HFFc6 (cell line): Measurements from ENCODE around the gene MAN1A1. TPM values are rescaled to one million over a fixed set of nuclear protein-coding genes. Genes with fewer than 3 reads are reported as not detected.

Experiments
- DNase-seq: peaks from one replicate; pipeline ENCODE4 v3.0.0-alpha.2; 2018
- H3K27ac Mint-ChIP-seq: 2 replicates; pipeline ENCODE4 v1.8.0; 2020; ENCODE audit warnings: mild to moderate bottlenecking, mixed read lengths
- H3K27me3 Mint-ChIP-seq: 2 replicates; pipeline ENCODE4 v1.8.0; 2021; ENCODE audit warnings: mild to moderate bottlenecking, moderate library complexity, mixed read lengths; ENCODE audit not compliant: insufficient read depth
- H3K36me3 Mint-ChIP-seq: 2 replicates; pipeline ENCODE4 v1.8.0; 2021; ENCODE audit warnings: low read depth, mixed read lengths
- H3K4me1 Mint-ChIP-seq: 2 replicates; pipeline ENCODE4 v1.8.0; 2020; ENCODE audit warnings: low read depth, mixed read lengths
- H3K4me3 Mint-ChIP-seq: 2 replicates; pipeline ENCODE4 v1.8.0; 2020; ENCODE audit warnings: mild to moderate bottlenecking, moderate library complexity, mixed read lengths
- H3K9me3 Mint-ChIP-seq: 2 replicates; pipeline ENCODE4 v1.8.0; 2020; ENCODE audit warnings: mild to moderate bottlenecking, mixed read lengths
- total RNA-seq, 6 experiments: library from RNA; stranded (reverse); fragmentation: NEBNext Ultra II Directional; extraction: Animal tissue kit (Norgen Biotek cat#: 25700); gene quantifications; 2 replicates in 1 of 6; 3 replicates in 5 of 6; pipeline ENCODE4 v1.2.3, GENCODE V29; 2021
- TF ChIP-seq, protein P1 (sequence below): fragments of 200-600 bp; sonication (generic); IDR thresholded peaks from 2 replicates; pipeline ENCODE4 v1.5.0; 2021; ENCODE audit warnings: antibody characterized with exemption, mild to moderate bottlenecking

MAN1A1 gene
- total RNA-seq, 6 experiments from 2014 or later: 0.12 to 0.64 (median 0.16) TPM

DNA sequence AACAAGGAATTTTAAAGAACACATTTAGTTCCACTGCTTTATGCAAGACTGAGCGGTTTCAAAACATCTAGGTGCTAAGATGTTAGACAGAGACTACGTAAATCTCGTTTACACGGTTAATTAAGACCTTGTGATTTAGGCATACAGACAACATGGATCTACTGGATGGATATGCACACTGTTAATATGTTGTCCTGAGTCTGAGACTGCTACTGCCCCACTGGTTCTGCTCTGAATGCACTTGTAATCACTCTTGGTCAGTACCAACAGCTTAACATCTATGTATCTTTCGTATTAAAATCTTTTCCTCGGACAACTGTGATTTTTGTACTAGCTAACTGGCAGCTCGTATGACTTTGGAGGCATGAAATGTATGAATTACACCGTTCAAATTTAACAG, 3.1 kb downstream of the MAN1A1 start:
- H3K27me3 Mint-ChIP-seq: peaks cover 16% of the 10 kb centered on the region
- no peaks in the 10 kb centered on the region for H3K9me3 Mint-ChIP-seq
- H3K36me3 Mint-ChIP-seq: no peaks in the 10 kb centered on the region
- no peak overlapping the region for H3K27ac Mint-ChIP-seq
- TF ChIP-seq, protein P1, sequence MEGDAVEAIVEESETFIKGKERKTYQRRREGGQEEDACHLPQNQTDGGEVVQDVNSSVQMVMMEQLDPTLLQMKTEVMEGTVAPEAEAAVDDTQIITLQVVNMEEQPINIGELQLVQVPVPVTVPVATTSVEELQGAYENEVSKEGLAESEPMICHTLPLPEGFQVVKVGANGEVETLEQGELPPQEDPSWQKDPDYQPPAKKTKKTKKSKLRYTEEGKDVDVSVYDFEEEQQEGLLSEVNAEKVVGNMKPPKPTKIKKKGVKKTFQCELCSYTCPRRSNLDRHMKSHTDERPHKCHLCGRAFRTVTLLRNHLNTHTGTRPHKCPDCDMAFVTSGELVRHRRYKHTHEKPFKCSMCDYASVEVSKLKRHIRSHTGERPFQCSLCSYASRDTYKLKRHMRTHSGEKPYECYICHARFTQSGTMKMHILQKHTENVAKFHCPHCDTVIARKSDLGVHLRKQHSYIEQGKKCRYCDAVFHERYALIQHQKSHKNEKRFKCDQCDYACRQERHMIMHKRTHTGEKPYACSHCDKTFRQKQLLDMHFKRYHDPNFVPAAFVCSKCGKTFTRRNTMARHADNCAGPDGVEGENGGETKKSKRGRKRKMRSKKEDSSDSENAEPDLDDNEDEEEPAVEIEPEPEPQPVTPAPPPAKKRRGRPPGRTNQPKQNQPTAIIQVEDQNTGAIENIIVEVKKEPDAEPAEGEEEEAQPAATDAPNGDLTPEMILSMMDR: no peak
- no peak overlapping the region for H3K4me3 Mint-ChIP-seq
- no peak for DNase-seq
- peaks cover 13% of the 10 kb centered on the region for H3K4me1 Mint-ChIP-seq

DNA sequence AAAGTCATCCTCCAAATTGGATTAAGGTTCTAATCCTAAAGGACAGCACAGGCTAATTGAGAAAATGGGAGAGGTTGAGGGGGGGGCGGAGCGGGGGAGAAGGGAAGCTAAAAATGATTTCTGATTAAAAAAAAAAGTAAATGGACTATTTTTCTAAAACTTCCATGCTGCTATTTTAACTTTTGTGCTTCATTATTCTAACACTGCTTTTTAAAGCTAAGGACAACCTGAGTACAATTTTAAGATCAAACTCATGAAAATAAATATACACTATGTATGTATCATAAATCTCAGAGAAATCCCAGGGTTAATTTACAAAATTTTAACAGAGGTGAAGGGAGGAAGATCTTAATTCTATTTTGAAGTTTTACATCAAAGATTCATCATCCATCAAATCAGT, 4.4 kb downstream of the MAN1A1 start:
- Mint-ChIP-seq H3K9me3 (no peaks in the 10 kb centered on the region), H3K4me3 (no peak overlapping the region), H3K4me1 (peaks cover 7% of the 10 kb centered on the region), H3K27ac (no peak overlapping the region), H3K27me3 (peaks cover 16% of the 10 kb centered on the region), H3K36me3 (no peaks in the 10 kb centered on the region)
- TF ChIP-seq, protein P1: no peak
- no peak for DNase-seq

DNA sequence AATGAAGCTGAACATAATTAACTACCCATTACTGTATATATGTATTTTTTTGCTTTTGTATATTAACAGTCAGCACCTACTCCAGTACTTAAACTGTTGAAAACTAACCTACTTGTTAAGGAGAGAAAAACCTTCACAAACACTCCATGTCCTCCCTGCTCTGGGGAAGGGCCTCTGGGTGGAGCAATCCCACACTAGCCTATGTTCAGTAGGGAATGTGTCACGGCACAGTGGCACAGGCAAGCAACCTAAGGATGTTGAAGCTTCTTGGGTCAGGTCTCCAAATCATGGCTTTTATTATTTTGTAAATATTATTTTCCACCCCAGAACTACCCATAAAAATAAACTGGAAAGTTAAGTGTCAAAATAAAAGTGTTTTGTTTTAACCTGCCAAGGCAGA, 5.3 kb downstream of the MAN1A1 start:
- Mint-ChIP-seq H3K9me3 (no peaks in the 10 kb centered on the region), H3K27ac (no peak overlapping the region), H3K36me3 (no peaks in the 10 kb centered on the region), H3K4me1 (peaks cover 6% of the 10 kb centered on the region; the same call in 1 of the 2 replicates), H3K27me3 (peaks cover 16% of the 10 kb centered on the region), H3K4me3 (no peak overlapping the region)
- DNase-seq: no peak
- TF ChIP-seq, protein P1: no peak

DNA sequence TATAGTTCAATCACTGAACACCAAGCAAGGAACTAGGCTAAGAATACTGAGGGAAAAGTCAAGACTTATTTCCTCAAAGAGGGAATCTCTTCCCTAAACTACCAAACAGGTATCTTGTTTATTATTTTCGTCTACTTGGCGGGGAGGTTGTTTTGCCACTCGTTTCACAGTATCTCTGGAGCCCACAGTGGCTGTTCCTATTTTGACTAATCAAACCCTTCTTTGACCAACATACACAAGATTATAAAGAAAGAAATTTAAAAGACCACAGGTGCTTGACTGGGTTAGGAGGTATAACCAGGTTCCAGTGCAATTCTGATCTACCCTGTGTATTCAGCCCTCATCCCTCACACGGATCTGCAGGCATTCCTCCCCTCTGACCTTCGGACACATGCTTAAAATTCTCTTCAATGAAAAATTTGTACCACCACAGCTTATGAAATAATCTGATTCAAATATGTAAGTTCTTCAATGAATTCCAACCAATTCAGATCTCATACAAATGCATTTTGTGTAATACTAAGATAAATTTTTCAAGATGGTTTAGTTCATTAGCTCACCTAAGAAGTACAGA, 5.9 kb downstream of the MAN1A1 start:
- Mint-ChIP-seq H3K27me3 (peaks cover 16% of the 10 kb centered on the region), H3K27ac (no peak overlapping the region), H3K9me3 (no peaks in the 10 kb centered on the region), H3K36me3 (no peaks in the 10 kb centered on the region), H3K4me1 (peaks cover 6% of the 10 kb centered on the region; the same call in 1 of the 2 replicates), H3K4me3 (no peak overlapping the region)
- no peak for DNase-seq
- TF ChIP-seq, protein P1: no peak

DNA sequence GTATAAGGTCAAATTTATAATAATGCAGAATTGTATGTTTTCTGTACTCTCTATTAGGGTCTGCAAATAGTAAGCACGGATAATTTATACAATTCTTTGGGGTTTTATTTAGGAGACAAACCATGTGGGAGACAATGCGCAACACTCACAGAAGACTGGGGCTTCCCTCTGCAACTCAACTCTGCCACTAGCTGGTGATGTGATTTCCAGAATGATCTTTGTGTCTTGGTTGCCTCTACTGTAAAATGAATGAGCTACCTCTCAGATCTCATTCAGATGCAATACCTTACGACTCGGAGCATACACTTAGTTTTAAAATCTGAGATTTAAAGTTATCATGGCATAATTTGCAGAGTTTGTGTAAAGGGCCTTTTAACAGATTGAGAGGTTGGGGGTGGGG, 6.4 kb downstream of the MAN1A1 start:
- no peaks in the 10 kb centered on the region for H3K36me3 Mint-ChIP-seq
- DNase-seq: no peak
- peaks cover 4% of the 10 kb centered on the region; the same call in 1 of the 2 replicates for H3K4me1 Mint-ChIP-seq

More for the DNA sequence above, 6.4 kb downstream of the MAN1A1 start:
- Mint-ChIP-seq H3K27me3 (peaks cover 15% of the 10 kb centered on the region), H3K9me3 (no peaks in the 10 kb centered on the region), H3K4me3 (no peak overlapping the region), H3K27ac (no peak overlapping the region)
- TF ChIP-seq, protein P1: no peak
